GM12878 (cell line): ENCODE data around the gene UGT1A7.

ENCODE experiments used
- EZH2 ChIP-seq: IDR thresholded peaks from 2 replicates; pipeline ENCODE4 v1.6.1; 2012; ENCODE audit warnings: low read depth, mild to moderate bottlenecking, control low read depth, inconsistent platforms, low read length, borderline replicate concordance; ENCODE audit not compliant: control insufficient read depth
- MEF2A ChIP-seq: IDR thresholded peaks from 2 replicates; pipeline ENCODE4 v1.6.1; 2011; ENCODE audit warnings: low read depth, mild to moderate bottlenecking, low read length, moderate library complexity; ENCODE audit not compliant: insufficient read depth
- RELA ChIP-seq: fragments of 450-650 bp; IDR thresholded peaks from 2 replicates; pipeline ENCODE4 v1.8.0; 2014; ENCODE audit warnings: borderline replicate concordance; ENCODE audit not compliant: partially characterized antibody
- TBL1XR1 ChIP-seq: IDR thresholded peaks from 2 replicates; pipeline ENCODE4 v1.6.1; 2012; ENCODE audit warnings: low read depth, low read length, improper control_type of control experiment
- TF ChIP-seq, protein P1 (sequence below), 3 experiments: IDR thresholded peaks in 2 of 3; conservative IDR thresholded peaks in 1 of 3; 2 replicates each; pipeline ENCODE4 v1.5.1; 2011; ENCODE audit warnings: low read depth in 3 of 3, low read length in 3 of 3, mild to moderate bottlenecking in 3 of 3, control low read depth in 2 of 3, moderate library complexity in 2 of 3, inconsistent platforms in 1 of 3, mixed read lengths in 1 of 3; ENCODE audit not compliant: control insufficient read depth in 2 of 3, insufficient read depth in 1 of 3; ENCODE audit errors: extremely low read depth in 1 of 3
- TF ChIP-seq, protein P2 (sequence below): fragments of 450-650 bp; IDR thresholded peaks from 2 replicates; pipeline ENCODE4 v1.6.1; 2016; ENCODE audit warnings: mild to moderate bottlenecking, moderate library complexity, borderline replicate concordance

DNA sequence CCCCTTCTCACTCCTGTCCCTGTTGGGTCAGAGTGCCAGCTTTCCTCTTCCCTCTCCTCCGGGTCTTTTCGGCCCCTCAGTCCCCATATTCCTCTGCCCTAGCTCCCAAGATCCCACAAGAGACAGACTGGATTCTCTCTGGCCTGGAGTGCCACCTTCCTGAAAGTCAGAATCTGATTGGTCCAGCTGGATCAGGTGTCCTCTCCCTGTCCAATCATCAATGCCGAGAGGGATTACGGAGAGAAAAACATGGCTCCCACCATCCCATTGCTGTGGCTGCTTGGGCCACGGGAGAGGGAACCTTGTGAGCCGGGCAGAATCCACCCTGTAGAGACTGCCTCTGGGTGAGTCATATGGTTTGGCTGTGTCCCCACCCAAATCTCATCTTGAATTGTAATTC lies 93.7 kb downstream of the UGT1A7 start:
- TF ChIP-seq TBL1XR1, result no peak
- TF ChIP-seq, protein P1, sequence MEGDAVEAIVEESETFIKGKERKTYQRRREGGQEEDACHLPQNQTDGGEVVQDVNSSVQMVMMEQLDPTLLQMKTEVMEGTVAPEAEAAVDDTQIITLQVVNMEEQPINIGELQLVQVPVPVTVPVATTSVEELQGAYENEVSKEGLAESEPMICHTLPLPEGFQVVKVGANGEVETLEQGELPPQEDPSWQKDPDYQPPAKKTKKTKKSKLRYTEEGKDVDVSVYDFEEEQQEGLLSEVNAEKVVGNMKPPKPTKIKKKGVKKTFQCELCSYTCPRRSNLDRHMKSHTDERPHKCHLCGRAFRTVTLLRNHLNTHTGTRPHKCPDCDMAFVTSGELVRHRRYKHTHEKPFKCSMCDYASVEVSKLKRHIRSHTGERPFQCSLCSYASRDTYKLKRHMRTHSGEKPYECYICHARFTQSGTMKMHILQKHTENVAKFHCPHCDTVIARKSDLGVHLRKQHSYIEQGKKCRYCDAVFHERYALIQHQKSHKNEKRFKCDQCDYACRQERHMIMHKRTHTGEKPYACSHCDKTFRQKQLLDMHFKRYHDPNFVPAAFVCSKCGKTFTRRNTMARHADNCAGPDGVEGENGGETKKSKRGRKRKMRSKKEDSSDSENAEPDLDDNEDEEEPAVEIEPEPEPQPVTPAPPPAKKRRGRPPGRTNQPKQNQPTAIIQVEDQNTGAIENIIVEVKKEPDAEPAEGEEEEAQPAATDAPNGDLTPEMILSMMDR (IDR thresholded peaks at IDR 0.05 in 2 of 3, conservative IDR thresholded peaks at IDR 0.05 in 1 of 3; ENCODE audit: control insufficient read depth in 2 of 3, extremely low read depth in 1 of 3, insufficient read depth in 1 of 3, low read depth in 3 of 3, low read length in 3 of 3), result no peak
- no peak for TF ChIP-seq MEF2A
- no peak for TF ChIP-seq EZH2
- TF ChIP-seq RELA, result no peak
- TF ChIP-seq, protein P2, sequence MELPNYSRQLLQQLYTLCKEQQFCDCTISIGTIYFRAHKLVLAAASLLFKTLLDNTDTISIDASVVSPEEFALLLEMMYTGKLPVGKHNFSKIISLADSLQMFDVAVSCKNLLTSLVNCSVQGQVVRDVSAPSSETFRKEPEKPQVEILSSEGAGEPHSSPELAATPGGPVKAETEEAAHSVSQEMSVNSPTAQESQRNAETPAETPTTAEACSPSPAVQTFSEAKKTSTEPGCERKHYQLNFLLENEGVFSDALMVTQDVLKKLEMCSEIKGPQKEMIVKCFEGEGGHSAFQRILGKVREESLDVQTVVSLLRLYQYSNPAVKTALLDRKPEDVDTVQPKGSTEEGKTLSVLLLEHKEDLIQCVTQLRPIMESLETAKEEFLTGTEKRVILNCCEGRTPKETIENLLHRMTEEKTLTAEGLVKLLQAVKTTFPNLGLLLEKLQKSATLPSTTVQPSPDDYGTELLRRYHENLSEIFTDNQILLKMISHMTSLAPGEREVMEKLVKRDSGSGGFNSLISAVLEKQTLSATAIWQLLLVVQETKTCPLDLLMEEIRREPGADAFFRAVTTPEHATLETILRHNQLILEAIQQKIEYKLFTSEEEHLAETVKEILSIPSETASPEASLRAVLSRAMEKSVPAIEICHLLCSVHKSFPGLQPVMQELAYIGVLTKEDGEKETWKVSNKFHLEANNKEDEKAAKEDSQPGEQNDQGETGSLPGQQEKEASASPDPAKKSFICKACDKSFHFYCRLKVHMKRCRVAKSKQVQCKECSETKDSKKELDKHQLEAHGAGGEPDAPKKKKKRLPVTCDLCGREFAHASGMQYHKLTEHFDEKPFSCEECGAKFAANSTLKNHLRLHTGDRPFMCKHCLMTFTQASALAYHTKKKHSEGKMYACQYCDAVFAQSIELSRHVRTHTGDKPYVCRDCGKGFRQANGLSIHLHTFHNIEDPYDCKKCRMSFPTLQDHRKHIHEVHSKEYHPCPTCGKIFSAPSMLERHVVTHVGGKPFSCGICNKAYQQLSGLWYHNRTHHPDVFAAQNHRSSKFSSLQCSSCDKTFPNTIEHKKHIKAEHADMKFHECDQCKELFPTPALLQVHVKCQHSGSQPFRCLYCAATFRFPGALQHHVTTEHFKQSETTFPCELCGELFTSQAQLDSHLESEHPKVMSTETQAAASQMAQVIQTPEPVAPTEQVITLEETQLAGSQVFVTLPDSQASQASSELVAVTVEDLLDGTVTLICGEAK, result no peak
